ENCODE results near the gene SH3BGR.

SH3BGR gene

GRCh38 chr21:39480271-39480670 is 28.5 kb downstream of the SH3BGR start:
- CTCF ChIA-PET: interaction anchor here (0.6 kb wide), 1 partner anchor 578 kb away, joined by 3 read pairs; no protein-coding TSS in a partner anchor
- H3K27ac ChIP-seq: no peak overlapping the region
- POLR2A ChIA-PET (ENCODE audit: low non-redundant PET): no interaction called here
- DNase-seq (ENCODE audit: low spot score): no peak
- no peak for TF ChIP-seq CTCF (conservative IDR thresholded peaks at IDR 0.05; ENCODE audit: low read depth)

GRCh38 chr21:39481886-39482285 is 30.1 kb downstream of the SH3BGR start:
- DNase-seq (ENCODE audit: low spot score): no peak
- H3K27ac ChIP-seq: no peak overlapping the region
- CTCF ChIA-PET: no interaction called here
- no peak for TF ChIP-seq CTCF (conservative IDR thresholded peaks at IDR 0.05; ENCODE audit: low read depth)
- POLR2A ChIA-PET (ENCODE audit: low non-redundant PET): no interaction called here

- CTCF ChIA-PET: no interaction called here
- no peak for DNase-seq (ENCODE audit: low spot score)
- POLR2A ChIA-PET (ENCODE audit: low non-redundant PET): no interaction called here
- no peak for TF ChIP-seq CTCF (conservative IDR thresholded peaks at IDR 0.05; ENCODE audit: low read depth)
- H3K27ac ChIP-seq: no peak overlapping the region
These were observed 32.1 kb downstream of the SH3BGR start for GRCh38 chr21:39483917-39484316.

GRCh38 chr21:39484711-39485276 is 33.0 kb downstream of the SH3BGR start:
- H3K27ac ChIP-seq: no peak overlapping the region
- ChIA-PET CTCF (interaction anchor here (0.5 kb wide), 1 partner anchor 139 kb away, joined by 3 read pairs; no protein-coding TSS in a partner anchor), POLR2A (ENCODE audit: low non-redundant PET) (no interaction called here)
- no peak for TF ChIP-seq CTCF (conservative IDR thresholded peaks at IDR 0.05; ENCODE audit: low read depth)
- no peak for DNase-seq (ENCODE audit: low spot score)

- no peak for TF ChIP-seq CTCF (conservative IDR thresholded peaks at IDR 0.05; ENCODE audit: low read depth)
- DNase-seq (ENCODE audit: low spot score): no peak
- CTCF ChIA-PET: interaction anchor here (0.6 kb wide), 1 partner anchor 24 kb away, joined by 3 read pairs; no protein-coding TSS in a partner anchor
- H3K27ac ChIP-seq: no peak overlapping the region
- POLR2A ChIA-PET (ENCODE audit: low non-redundant PET): no interaction called here
These were observed 37.7 kb downstream of the SH3BGR start for GRCh38 chr21:39489380-39489924.

GRCh38 chr21:39499156-39499555 is 47.4 kb downstream of the SH3BGR start:
- CTCF ChIA-PET: no interaction called here

More at GRCh38 chr21:39499156-39499555, 47.4 kb downstream of the SH3BGR start:
- DNase-seq (ENCODE audit: low spot score): no peak
- no peak overlapping the region for H3K27ac ChIP-seq
- TF ChIP-seq CTCF (conservative IDR thresholded peaks at IDR 0.05; ENCODE audit: low read depth): no peak
- POLR2A ChIA-PET (ENCODE audit: low non-redundant PET): no interaction called here
